DMS79 treated with DMSO at 0.1 percent for 48 hours (cell line): ENCODE data around the gene MCM5.
A peak's percentile ranks its signal among the peaks of the same experiment; 100 is the strongest.

Source experiments
- DNase-seq: peaks from one replicate; lab custom pipeline; 2025; lab: John Stamatoyannopoulos, UW

MCM5 gene

DNA sequence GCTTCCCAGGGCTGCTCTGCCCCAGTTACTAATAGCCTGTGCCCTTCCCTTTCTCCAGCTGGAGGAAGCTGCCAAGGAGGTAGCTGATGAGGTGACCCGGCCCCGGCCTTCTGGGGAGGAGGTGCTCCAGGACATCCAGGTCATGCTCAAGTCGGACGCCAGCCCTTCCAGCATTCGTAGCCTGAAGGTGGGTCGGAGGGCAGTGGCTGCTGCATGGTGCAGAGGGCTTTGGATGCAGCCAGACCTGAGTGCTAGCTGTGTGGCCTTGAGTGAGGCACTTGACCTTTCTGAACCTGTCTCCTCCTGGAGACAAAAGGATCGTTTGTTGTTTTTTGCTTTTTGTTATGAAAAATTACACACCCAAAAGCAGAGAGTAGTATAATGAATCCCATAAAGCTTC lies 3.4 kb downstream of the MCM5 start:
- no peak for DNase-seq

DNA sequence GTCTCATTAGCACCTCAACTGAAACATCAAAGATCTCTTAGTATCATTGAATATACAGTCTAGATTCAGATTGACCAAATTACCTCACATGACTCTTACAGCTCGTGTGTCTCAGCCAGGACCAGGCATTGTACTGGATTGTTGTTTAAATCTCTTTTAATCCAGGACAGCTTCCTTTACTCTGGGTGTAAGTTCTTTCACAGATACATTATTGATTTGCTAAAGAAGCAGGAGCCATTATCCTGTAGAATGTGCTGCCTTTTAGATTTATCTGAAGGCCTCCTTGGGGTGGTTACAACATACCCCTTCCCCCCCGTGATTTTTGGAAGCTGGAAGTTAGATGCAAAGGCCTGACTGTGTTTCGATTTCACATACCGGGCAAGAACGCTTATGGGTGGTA lies 4.2 kb downstream of the MCM5 start:
- no peak for DNase-seq

DNA sequence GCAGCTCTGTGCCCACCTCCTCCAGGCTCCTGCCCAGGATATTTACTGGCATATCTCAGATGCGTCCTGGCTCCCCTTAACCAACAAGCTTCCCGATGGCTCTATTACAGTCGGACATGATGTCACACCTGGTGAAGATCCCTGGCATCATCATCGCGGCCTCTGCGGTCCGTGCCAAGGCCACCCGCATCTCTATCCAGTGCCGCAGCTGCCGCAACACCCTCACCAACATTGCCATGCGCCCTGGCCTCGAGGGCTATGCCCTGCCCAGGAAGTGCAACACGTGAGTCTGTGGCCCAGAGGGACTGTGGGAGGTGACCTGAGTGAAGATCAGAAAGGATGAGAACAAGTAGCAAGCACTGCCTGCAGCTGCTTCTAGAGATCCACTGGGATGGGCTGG lies 6.5 kb downstream of the MCM5 start:
- no peak for DNase-seq

DNA sequence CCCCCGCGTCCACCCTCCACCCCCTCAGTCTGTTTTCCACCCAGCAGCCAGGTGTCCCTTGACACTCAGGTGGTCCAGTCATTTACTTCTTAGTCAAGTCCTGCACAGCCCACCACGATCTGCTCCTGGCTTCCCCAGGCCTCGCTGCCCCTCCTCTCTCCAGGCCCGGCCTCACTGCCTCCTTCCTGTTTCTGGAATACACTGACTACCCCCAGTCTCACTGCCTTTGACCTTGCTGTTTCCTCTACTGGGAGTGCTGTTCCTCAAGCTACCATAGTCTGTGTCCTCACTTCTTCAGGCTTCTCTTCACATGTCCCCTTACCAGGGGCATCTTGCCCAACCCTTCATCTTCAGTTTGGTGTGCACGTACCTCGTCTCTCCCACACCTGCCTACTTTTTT lies 7.4 kb downstream of the MCM5 start:
- DNase-seq: no peak

DNA sequence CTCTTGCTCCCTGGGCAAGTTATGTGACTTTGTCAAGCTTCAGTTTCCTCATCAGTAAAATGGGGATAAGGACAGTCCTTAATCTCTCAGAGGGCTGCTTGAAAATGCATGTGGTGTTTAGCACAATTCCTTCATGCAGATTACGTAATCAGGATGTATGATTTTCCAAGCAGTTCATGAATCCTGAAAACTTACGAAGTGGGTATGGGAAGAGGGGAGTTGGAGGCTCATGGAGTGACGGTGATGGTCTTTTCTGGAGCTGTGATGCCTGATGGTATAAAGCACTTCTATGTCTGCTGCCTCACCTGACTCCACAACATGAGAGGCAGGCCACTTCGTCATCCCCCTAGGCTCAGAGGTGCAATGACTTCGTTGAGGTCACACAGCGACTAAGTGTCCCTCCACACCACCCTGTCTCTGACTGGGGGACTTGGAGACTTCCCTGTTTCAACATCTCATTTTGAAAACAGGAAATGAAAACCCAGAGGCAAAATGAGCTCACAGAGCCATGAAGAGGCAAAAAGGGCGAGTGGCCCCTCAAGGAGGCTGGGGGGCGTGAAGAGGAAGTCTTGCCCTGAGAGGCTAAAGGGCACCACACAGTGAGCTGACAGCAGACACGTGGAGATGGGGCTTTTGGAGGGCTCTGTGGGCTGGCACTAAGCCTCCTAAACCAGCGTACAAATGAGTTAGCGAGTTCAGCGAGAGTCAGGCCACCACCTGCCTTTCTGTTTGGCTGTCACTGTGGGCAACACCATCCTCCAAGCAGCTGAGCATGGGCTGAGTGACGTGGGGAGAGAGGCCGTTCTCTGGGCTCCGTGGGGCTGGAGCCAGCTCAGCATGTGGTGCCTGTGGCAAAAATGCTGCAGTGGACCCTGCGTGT lies 10.1 kb downstream of the MCM5 start:
- no peak for DNase-seq

DNA sequence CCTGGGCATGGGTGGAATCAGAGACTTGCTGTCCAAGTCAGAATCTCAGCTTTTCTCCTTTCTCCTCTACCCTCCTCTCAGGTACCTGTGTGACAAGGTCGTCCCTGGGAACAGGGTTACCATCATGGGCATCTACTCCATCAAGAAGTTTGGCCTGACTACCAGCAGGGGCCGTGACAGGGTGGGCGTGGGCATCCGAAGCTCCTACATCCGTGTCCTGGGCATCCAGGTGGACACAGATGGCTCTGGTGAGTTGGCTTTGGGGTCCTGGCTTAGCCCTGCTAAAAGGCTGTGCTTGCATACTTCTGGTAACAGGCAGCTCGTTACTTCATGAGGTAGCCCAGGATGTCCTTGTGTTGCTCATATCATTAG lies 10.7 kb downstream of the MCM5 start:
- DNase-seq: no peak

GRCh38 chr22:35411102-35411501 lies 11.2 kb downstream of the MCM5 start:
- DNase-seq: no peak

- DNase-seq: no peak
These were observed 13.7 kb downstream of the MCM5 start for GRCh38 chr22:35413624-35414023.

GRCh38 chr22:35417606-35418005 lies 17.7 kb downstream of the MCM5 start:
- DNase-seq: no peak

GRCh38 chr22:35418088-35418487 lies 18.1 kb downstream of the MCM5 start:
- DNase-seq: no peak

DNA sequence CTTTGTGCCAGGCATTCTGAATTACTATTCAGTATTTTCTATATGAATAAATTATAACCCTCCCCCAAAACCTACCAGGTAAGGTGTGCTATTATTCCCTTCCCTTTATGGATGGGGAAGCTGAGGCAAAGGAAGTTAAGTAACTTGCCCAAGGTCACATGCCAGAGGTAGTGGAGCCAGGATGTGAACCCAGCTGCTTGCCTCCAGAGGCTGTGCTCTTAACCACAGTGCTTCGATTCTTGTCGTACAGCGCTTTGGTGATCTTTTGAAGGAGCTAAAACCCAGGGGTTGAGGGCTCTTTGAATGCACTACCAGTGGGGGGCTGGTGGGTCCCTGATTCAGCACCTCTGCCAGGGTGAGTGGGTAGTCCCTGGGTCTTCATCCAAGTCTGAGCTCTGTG lies 18.8 kb downstream of the MCM5 start:
- no peak for DNase-seq

DNA sequence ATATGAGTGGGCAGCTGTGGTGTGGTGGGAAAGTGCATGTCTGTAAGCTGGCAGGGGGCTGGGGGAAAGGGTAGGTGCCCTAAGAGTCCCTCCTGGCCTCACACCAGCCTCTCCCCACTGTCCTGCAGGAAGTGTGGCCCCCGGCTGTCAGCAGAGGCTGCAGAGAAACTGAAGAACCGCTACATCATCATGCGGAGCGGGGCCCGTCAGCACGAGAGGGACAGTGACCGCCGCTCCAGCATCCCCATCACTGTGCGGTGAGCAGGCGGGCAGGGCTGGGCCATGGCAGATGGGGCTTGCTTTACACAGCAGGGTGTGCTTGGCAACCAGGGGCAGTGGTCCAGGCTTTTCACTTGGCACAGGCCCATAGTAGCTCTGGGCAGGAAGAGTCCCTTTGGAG lies 19.8 kb downstream of the MCM5 start:
- DNase-seq: no peak

DNA sequence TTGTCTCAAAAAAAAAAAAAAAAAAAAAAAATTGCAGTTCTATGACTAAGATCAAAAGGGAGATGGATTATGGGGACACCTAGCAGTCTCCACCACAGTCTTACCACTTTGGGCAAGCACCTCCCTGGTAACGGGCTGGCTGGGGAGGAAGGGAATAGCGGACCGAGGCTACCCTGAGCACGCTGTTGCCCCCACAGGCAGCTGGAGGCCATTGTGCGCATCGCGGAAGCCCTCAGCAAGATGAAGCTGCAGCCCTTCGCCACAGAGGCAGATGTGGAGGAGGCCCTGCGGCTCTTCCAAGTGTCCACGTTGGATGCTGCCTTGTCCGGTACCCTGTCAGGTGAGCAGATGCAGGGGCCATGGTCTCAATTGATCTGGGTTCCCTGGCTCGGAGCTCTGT lies 21.2 kb downstream of the MCM5 start:
- DNase-seq: no peak

DNA sequence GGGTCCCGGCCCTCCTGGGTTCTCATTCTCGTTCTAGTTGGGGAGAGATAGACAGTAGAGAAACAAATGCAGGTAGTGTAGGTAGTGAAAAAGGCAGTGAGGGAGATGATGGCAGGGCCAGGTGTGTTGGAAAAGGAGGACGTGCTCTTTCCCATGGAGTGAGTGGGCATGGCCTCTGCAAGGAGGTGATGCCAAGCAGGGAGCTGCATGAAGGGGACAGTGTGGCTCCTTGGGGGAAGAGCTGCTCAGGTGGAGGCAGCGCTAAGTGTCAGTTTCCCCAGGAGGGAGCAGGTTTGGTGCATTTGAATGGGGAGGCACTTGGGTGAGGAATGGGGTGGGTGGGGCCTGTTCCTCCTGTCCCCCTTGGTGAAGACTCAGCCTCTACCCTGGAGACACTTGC lies 22.2 kb downstream of the MCM5 start:
- no peak for DNase-seq

DNA sequence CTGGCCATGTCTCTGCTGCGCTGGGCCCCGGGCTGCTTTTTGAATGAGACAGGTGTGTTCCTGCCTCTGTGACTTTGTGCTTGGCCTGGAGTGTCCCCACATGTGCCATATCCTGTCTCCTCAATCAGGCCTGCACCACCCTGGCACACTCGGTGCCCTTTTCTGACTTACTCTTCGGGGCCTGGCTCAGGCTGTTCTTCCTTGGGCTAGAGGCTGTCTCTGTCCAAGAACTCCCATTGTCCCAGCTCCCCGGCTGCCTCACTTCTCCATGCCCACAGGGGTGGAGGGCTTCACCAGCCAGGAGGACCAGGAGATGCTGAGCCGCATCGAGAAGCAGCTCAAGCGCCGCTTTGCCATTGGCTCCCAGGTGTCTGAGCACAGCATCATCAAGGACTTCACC lies 23.0 kb downstream of the MCM5 start:
- DNase-seq: no peak

DNA sequence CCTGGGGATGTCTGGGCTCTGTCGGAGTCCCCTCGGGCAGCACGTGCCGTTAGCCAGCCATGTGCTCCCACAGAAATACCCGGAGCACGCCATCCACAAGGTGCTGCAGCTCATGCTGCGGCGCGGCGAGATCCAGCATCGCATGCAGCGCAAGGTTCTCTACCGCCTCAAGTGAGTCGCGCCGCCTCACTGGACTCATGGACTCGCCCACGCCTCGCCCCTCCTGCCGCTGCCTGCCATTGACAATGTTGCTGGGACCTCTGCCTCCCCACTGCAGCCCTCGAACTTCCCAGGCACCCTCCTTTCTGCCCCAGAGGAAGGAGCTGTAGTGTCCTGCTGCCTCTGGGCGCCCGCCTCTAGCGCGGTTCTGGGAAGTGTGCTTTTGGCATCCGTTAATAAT lies 24.1 kb downstream of the MCM5 start:
- no peak for DNase-seq

- no peak for DNase-seq
These were observed 24.8 kb downstream of the MCM5 start for GRCh38 chr22:35424761-35425160.

DNA sequence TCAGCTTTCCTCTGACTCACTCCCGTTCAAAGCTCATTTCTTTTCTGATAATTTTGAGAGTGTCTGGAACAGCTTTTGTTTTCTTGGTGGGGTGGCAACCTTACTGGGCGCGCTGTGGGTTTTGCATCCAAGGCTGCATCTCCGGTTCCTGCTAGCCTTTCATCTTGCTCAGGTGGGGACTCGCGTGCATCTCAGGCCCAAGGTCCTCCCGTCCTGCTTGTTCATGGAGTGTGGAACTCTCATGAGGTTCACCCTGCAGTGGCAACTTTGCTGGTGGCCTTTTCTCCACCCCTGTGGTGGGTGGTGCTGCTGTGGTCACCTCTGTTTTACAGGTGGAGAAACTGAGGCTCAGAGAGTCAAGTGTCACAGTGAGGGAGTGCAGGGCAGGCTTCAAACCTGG lies 25.6 kb downstream of the MCM5 start:
- no peak for DNase-seq

DNA sequence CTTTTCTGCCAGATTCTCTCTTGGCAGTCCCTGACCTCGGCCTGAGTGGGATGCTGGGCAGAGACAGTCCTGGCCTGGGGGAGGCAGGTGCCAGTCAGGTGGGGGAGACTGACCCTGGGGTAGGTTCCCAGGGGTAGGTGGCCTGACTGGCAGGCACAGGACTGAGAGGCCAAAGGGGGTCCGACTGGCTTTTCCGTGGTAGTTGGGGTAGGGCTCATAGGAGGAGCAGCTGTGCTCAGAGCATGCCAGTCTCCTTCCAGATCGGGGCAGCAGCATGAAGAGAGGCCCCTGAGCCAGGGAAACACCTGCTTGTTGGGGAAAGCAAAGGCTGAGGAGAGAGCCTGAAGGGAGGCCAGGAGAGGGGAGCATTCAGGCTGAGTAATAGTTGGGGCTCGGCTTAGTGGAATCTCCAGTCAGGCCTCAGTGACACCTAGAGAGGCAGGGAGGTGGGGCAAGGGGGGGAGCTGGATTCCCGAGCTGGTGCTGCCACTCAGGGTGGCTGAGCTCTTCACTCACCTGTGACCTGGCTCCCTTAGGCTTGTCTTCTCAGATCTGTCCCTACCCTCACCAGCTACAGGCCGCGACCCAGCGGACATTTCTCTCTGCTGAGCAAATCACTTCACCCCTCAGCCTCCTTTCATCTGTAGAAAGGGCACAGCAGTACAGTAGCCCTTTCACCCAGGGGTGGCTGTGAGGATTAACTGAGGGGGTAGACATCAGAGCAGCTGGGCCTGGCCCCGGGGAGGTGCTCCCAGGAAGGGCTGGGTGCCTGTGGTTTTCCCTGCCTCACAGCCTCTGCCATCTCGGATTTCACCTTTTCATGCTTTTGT lies 26.2 kb downstream of the MCM5 start:
- peak; percentile 69 for DNase-seq

- peak; percentile 31 for DNase-seq
These were observed 26.8 kb downstream of the MCM5 start for GRCh38 chr22:35426801-35427140.

DNA sequence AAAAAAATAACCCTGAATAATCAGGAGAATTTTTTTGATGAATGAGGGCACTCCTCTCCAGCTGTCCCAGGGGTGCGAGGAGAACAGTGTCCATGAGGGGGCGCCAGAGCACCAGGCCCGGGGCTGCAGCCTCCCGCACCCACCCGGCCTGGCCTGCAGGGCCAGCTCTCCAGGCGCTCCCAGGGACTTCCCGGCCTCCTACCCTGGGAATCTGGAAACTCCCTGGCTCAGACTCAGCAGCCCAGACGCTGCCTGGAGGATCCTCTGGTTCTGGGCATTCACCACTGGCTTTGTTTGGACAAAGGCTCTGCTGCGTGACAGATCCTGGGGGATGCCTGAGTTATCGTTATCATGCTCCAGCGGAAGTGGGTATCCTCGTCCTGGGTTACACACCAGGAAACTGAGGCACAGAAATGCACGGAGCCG lies 31.0 kb downstream of the MCM5 start:
- DNase-seq: peak; percentile 25

GRCh38 chr22:35431483-35432227 lies 31.7 kb downstream of the MCM5 start:
- DNase-seq: no peak
